ENCODE data around the gene PNPLA8. TPM values are rescaled to one million over a fixed set of nuclear protein-coding genes. Genes with fewer than 3 reads are reported as not detected.

PNPLA8 gene
- total RNA-seq, 1 experiment from 2014 or later, result 19.2 TPM

- intact Hi-C loops (cut with micrococcal nuclease; ENCODE audit: unreplicated experiment), result no loop called here
- Histone ChIP-seq H3K9me3 (ENCODE audit: low read depth, low read length, poor library complexity, severe bottlenecking) (peaks cover 9% of the 10 kb centered on the region), H3K27ac (ENCODE audit: low read depth, low read length, poor library complexity, severe bottlenecking) (no peak overlapping the region), H3K4me3 (ENCODE audit: low read depth, low read length, poor library complexity, severe bottlenecking) (no peak overlapping the region), H3K27me3 (replicated peaks; ENCODE audit: insufficient read depth, low read depth, low read length, poor library complexity) (no peaks in the 10 kb centered on the region), H3K36me3 (ENCODE audit: insufficient read depth, low read length, poor library complexity, severe bottlenecking) (no peaks in the 10 kb centered on the region), H3K4me1 (ENCODE audit: insufficient read depth, low read length, poor library complexity, severe bottlenecking) (peaks cover 15% of the 10 kb centered on the region)
- no peak for DNase-seq (ENCODE audit: low spot score)
- CTCF ChIA-PET, result no interaction called here
- no TSS peak for BruUV-seq (replicated peaks)
- TF ChIP-seq CTCF (conservative IDR thresholded peaks at IDR 0.05; ENCODE audit: low read depth, low read length), result no peak
- no peak for TF ChIP-seq EZH2 (IDR thresholded peaks at IDR 0.05; ENCODE audit: borderline replicate concordance, low read depth, low read length, poor library complexity, severe bottlenecking)
- POLR2A ChIA-PET (ENCODE audit: low non-redundant PET), result no interaction called here
Observed at GRCh38 chr7:108436906-108437305, 89.0 kb downstream of the PNPLA8 start.

DNA sequence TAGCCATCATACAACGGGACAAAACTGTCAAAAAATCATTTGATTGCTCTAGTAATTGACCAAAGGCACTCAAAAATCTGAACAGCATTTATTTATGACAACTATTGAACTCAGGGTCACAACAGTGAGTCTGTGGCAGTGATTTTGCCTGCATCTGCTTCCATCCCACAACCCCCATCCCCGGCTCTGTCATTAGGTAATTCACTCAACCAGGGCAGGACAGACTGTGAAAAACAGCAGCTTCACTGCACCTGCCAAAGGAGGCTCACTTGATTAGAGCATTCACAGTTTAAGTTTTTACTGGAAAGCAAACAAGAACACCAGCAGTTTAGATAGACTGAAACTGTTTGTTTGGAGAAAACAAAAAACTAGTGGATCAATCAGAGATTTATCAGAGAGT is 91.9 kb downstream of the PNPLA8 start:
- peaks cover 9% of the 10 kb centered on the region for H3K9me3 ChIP-seq (ENCODE audit: low read depth, low read length, poor library complexity, severe bottlenecking)
- no peaks in the 10 kb centered on the region for H3K36me3 ChIP-seq (ENCODE audit: insufficient read depth, low read length, poor library complexity, severe bottlenecking)
- H3K27ac ChIP-seq (ENCODE audit: low read depth, low read length, poor library complexity, severe bottlenecking), result no peak overlapping the region
- no TSS peak for BruUV-seq (replicated peaks)
- H3K4me1 ChIP-seq (ENCODE audit: insufficient read depth, low read length, poor library complexity, severe bottlenecking), result no peaks in the 10 kb centered on the region
- H3K4me3 ChIP-seq (ENCODE audit: low read depth, low read length, poor library complexity, severe bottlenecking), result no peak overlapping the region
- intact Hi-C loops (cut with micrococcal nuclease; ENCODE audit: unreplicated experiment), result no loop called here
- ChIA-PET POLR2A (ENCODE audit: low non-redundant PET) (no interaction called here), CTCF (no interaction called here)
- H3K27me3 ChIP-seq (replicated peaks; ENCODE audit: insufficient read depth, low read depth, low read length, poor library complexity), result no peaks in the 10 kb centered on the region
- DNase-seq (ENCODE audit: low spot score), result no peak
- TF ChIP-seq CTCF (conservative IDR thresholded peaks at IDR 0.05; ENCODE audit: low read depth, low read length) (no peak), EZH2 (IDR thresholded peaks at IDR 0.05; ENCODE audit: borderline replicate concordance, low read depth, low read length, poor library complexity, severe bottlenecking) (no peak)

DNA sequence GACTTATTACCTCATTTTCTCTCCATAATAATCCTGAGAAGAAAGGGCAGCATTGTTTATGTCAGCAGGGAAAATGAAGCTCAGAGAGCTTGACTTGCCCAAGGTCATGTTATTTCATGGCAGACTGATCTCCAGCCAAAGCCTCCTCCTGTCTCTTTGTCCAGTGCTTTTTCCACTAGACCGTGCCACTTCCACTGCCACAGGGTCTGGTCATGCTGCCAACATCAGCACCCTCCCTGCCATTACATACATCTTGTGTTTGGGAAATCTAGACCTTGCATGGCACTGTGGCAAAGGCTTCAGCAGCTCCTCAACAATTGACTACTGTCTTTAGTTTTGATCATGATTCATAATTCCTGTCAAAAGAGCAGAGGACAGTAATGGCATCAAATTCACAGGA is 94.8 kb downstream of the PNPLA8 start:
- intact Hi-C loops (cut with micrococcal nuclease; ENCODE audit: unreplicated experiment), result no loop called here
- no peak for DNase-seq (ENCODE audit: low spot score)
- BruUV-seq (replicated peaks), result no TSS peak
- no peak for TF ChIP-seq EZH2 (IDR thresholded peaks at IDR 0.05; ENCODE audit: borderline replicate concordance, low read depth, low read length, poor library complexity, severe bottlenecking)
- TF ChIP-seq CTCF (conservative IDR thresholded peaks at IDR 0.05; ENCODE audit: low read depth, low read length), result no peak
- Histone ChIP-seq H3K4me3 (ENCODE audit: low read depth, low read length, poor library complexity, severe bottlenecking) (no peak overlapping the region), H3K27ac (ENCODE audit: low read depth, low read length, poor library complexity, severe bottlenecking) (no peak overlapping the region), H3K4me1 (ENCODE audit: insufficient read depth, low read length, poor library complexity, severe bottlenecking) (peaks cover 6% of the 10 kb centered on the region), H3K36me3 (ENCODE audit: insufficient read depth, low read length, poor library complexity, severe bottlenecking) (no peaks in the 10 kb centered on the region), H3K27me3 (replicated peaks; ENCODE audit: insufficient read depth, low read depth, low read length, poor library complexity) (no peaks in the 10 kb centered on the region), H3K9me3 (ENCODE audit: low read depth, low read length, poor library complexity, severe bottlenecking) (peaks cover 4% of the 10 kb centered on the region)
- ChIA-PET POLR2A (ENCODE audit: low non-redundant PET) (interaction anchor here (0.6 kb wide), 1 partner anchor 74 kb away, joined by 4 read pairs; no protein-coding TSS in a partner anchor), CTCF (no interaction called here)

Measured in A673 (cell line).